Spinal cord (tissue), 10 donors: ENCODE results near the gene TMEM132D. TPM values are rescaled to one million over a fixed set of nuclear protein-coding genes. Genes with fewer than 3 reads are reported as not detected.
A peak's percentile ranks its signal among the peaks of the same experiment; 100 is the strongest.

Source experiments
- DNase-seq, 6 donors: peaks; one replicate each; pipeline versions ENCODE4 v3.0.0 to v3.0.0-alpha.2; 2013 to 2015; ENCODE audit warnings: low spot score in 6 of 6, low read depth in 4 of 6
- H3K27ac ChIP-seq: one replicate; pipeline ENCODE4 v1.5.1; 2013; ENCODE audit warnings: low read depth, low read length, control low read depth
- H3K27me3 ChIP-seq: one replicate; pipeline ENCODE4 v1.6.1; 2013; ENCODE audit warnings: low read length; ENCODE audit not compliant: control insufficient read depth, insufficient read depth
- H3K36me3 ChIP-seq: one replicate; pipeline ENCODE4 v1.6.1; 2013; ENCODE audit warnings: low read length; ENCODE audit not compliant: control insufficient read depth, insufficient read depth
- H3K4me1 ChIP-seq: one replicate; pipeline ENCODE4 v1.6.1; 2013; ENCODE audit warnings: low read length; ENCODE audit not compliant: control insufficient read depth, insufficient read depth
- H3K4me3 ChIP-seq: one replicate; pipeline ENCODE4 v1.5.1; 2013; ENCODE audit warnings: low read depth, low read length, control low read depth
- H3K9me3 ChIP-seq: one replicate; pipeline ENCODE4 v1.6.1; 2013; ENCODE audit warnings: low read length; ENCODE audit not compliant: control insufficient read depth, insufficient read depth
- WGBS: methylation state at CpG from one replicate; pipeline ENCODE4 v1.1.5; 2013; ENCODE audit warnings: missing lambda C conversion rate; ENCODE audit not compliant: insufficient coverage; 5-methylcytosine and 5-hydroxymethylcytosine counted together
- polyA plus RNA-seq, 2 donors: library from polyadenylated mRNA; unstranded; fragments of 120-200 nt; gene quantifications; one replicate each; pipeline ENCODE4 v1.2.1, GENCODE V29; 2013; ENCODE audit not compliant: insufficient read length in 2 of 2
- total RNA-seq, 2 donors: library from RNA; depleted of rRNA in 1 of 2; stranded (reverse); fragments of 120-200 nt in 1 of 2; fragments of >200 nt in 1 of 2; gene quantifications; one replicate each; pipeline versions ENCODE4 v1.2.3 to v1.2.4, GENCODE V29; 2013 to 2014
- donor health status: healthy.

TMEM132D gene
- total and polyA plus RNA-seq, 4 donors, result 4.7 to 15.7 (median 12.6) TPM

GRCh38 chr12:129862561-129863175 lies 41.2 kb downstream of the TMEM132D start:
- Histone ChIP-seq H3K27me3 (no peaks in the 10 kb centered on the region), H3K4me1 (peaks cover 5% of the 10 kb centered on the region), H3K4me3 (no peak overlapping the region), H3K27ac (no peak overlapping the region), H3K36me3 (no peaks in the 10 kb centered on the region), H3K9me3 (no peaks in the 10 kb centered on the region)
- WGBS, result no CpG with 5 or more reads among the region's 7 CpGs
- DNase-seq, result peak in 2 of 6 donors; percentile 68 to 85

GRCh38 chr12:129861951-129862350 lies 41.9 kb downstream of the TMEM132D start:
- H3K36me3 ChIP-seq, result no peaks in the 10 kb centered on the region
- H3K27ac ChIP-seq, result no peak overlapping the region
- no peak overlapping the region for H3K4me3 ChIP-seq
- 44% methylated on average over 1 of the region's 2 CpGs for WGBS
- H3K9me3 ChIP-seq, result no peaks in the 10 kb centered on the region
- H3K27me3 ChIP-seq, result no peaks in the 10 kb centered on the region
- peaks cover 5% of the 10 kb centered on the region for H3K4me1 ChIP-seq
- DNase-seq, result peak in 1 of 6 donors; percentile 36

- 72% methylated on average over 2 of the region's 6 CpGs for WGBS
- H3K9me3 ChIP-seq, result no peaks in the 10 kb centered on the region
- no peaks in the 10 kb centered on the region for H3K27me3 ChIP-seq
- no peak overlapping the region for H3K27ac ChIP-seq
- H3K36me3 ChIP-seq, result no peaks in the 10 kb centered on the region
- H3K4me1 ChIP-seq, result no peaks in the 10 kb centered on the region
- peak in 1 of 6 donors; percentile 89 for DNase-seq
- peak overlapping the region; percentile 16 for H3K4me3 ChIP-seq
These were observed 49.2 kb downstream of the TMEM132D start for GRCh38 chr12:129854591-129854990.

- Histone ChIP-seq H3K9me3 (no peaks in the 10 kb centered on the region), H3K4me3 (no peak overlapping the region), H3K27me3 (no peaks in the 10 kb centered on the region), H3K4me1 (no peaks in the 10 kb centered on the region), H3K36me3 (no peaks in the 10 kb centered on the region), H3K27ac (no peak overlapping the region)
- DNase-seq, result peak in 1 of 6 donors; percentile 76
- WGBS, result no CpG with 5 or more reads among the region's 3 CpGs
These were observed 52.5 kb downstream of the TMEM132D start for GRCh38 chr12:129851296-129851695.

GRCh38 chr12:129848876-129849275 lies 54.9 kb downstream of the TMEM132D start:
- no peaks in the 10 kb centered on the region for H3K4me1 ChIP-seq
- WGBS, result no CpG with 5 or more reads among the region's 4 CpGs
- H3K9me3 ChIP-seq, result no peaks in the 10 kb centered on the region
- H3K27ac ChIP-seq, result no peak overlapping the region
- no peaks in the 10 kb centered on the region for H3K36me3 ChIP-seq
- no peak overlapping the region for H3K4me3 ChIP-seq
- DNase-seq, result no peak
- no peaks in the 10 kb centered on the region for H3K27me3 ChIP-seq

- no peak overlapping the region for H3K27ac ChIP-seq
- no CpG with 5 or more reads among the region's 1 CpG for WGBS
- no peaks in the 10 kb centered on the region for H3K4me1 ChIP-seq
- no peak overlapping the region for H3K4me3 ChIP-seq
- no peak for DNase-seq
- H3K9me3 ChIP-seq, result no peaks in the 10 kb centered on the region
- no peaks in the 10 kb centered on the region for H3K36me3 ChIP-seq
- H3K27me3 ChIP-seq, result no peaks in the 10 kb centered on the region
These were observed 56.8 kb downstream of the TMEM132D start for GRCh38 chr12:129847063-129847462.

- no peaks in the 10 kb centered on the region for H3K9me3 ChIP-seq
- no peak for DNase-seq
- no peaks in the 10 kb centered on the region for H3K36me3 ChIP-seq
- no peak overlapping the region for H3K4me3 ChIP-seq
- no peak overlapping the region for H3K27ac ChIP-seq
- no CpG with 5 or more reads among the region's 5 CpGs for WGBS
- no peaks in the 10 kb centered on the region for H3K4me1 ChIP-seq
- no peaks in the 10 kb centered on the region for H3K27me3 ChIP-seq
These were observed 59.1 kb downstream of the TMEM132D start for GRCh38 chr12:129844662-129845220.

GRCh38 chr12:129841251-129841650 lies 62.6 kb downstream of the TMEM132D start:
- H3K4me3 ChIP-seq, result no peak overlapping the region
- no peaks in the 10 kb centered on the region for H3K4me1 ChIP-seq
- H3K9me3 ChIP-seq, result no peaks in the 10 kb centered on the region
- H3K27ac ChIP-seq, result no peak overlapping the region
- H3K36me3 ChIP-seq, result no peaks in the 10 kb centered on the region
- H3K27me3 ChIP-seq, result no peaks in the 10 kb centered on the region
- DNase-seq, result peak in 1 of 6 donors; percentile 47
- WGBS, result no CpG with 5 or more reads among the region's 3 CpGs

- Histone ChIP-seq H3K9me3 (no peaks in the 10 kb centered on the region), H3K4me1 (no peaks in the 10 kb centered on the region), H3K27ac (no peak overlapping the region), H3K4me3 (no peak overlapping the region), H3K27me3 (no peaks in the 10 kb centered on the region), H3K36me3 (no peaks in the 10 kb centered on the region)
- 86% methylated on average over 13 of the region's 21 CpGs for WGBS
- no peak for DNase-seq
These were observed 63.5 kb downstream of the TMEM132D start for GRCh38 chr12:129840145-129840884.

- no peaks in the 10 kb centered on the region for H3K4me1 ChIP-seq
- no peaks in the 10 kb centered on the region for H3K9me3 ChIP-seq
- no peak for DNase-seq
- H3K4me3 ChIP-seq, result no peak overlapping the region
- H3K36me3 ChIP-seq, result no peaks in the 10 kb centered on the region
- H3K27ac ChIP-seq, result no peak overlapping the region
- H3K27me3 ChIP-seq, result no peaks in the 10 kb centered on the region
- WGBS, result 89% methylated on average over 8 of the region's 10 CpGs
These were observed 64.1 kb downstream of the TMEM132D start for GRCh38 chr12:129839679-129840078.
